Measurements from ENCODE around the gene PTPRA. TPM values are rescaled to one million over a fixed set of nuclear protein-coding genes. Genes with fewer than 3 reads are reported as not detected.

The PTPRA gene
- total and polyA plus RNA-seq, 2 of the 13 experiments (the other 11 are each of a cell fraction or from before 2014, with no cell fraction given): 47.2 to 127 TPM

DNA sequence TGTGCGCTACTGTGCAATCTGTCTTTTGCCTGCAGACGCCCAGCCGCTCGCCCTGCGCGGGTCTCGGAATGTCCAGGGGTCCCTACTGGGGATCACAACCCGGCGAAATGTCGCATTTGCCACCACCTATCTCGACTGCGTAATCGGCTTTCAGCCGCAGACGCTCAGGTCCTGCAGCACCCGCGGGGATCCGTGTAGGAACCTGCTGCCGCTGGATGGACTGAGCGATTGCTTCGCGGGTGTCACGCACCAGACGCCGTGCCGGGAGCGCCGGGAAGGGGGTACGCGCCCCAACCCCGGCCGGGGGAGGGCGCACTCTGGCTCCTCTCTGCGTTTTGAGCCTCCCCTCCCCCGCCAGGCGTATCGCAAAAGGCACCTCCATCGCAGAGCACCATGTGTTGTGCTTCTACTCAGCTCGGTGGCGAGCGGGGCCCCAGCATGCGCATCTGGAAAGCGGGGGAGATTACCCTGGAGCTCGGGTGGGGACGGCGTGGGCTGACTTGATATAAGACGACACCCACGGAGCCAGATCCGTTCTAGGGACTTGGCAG, 747 bp upstream of the PTPRA start (continued):
- TF ChIP-seq ZNF224 (CRISPR knock-in tag; IDR thresholded peaks at IDR 0.05): peak; percentile 63; the same call in 1 of the 2 replicates
- TF ChIP-seq ZKSCAN1 (IDR thresholded peaks at IDR 0.05; ENCODE audit: low read length): no peak
- peak; percentile 24; the same call in 1 of the 2 replicates for TF ChIP-seq ETV5 (CRISPR knock-in tag; IDR thresholded peaks at IDR 0.05; ENCODE audit: borderline replicate concordance)
- TF ChIP-seq THAP8 (CRISPR knock-in tag; IDR thresholded peaks at IDR 0.05; ENCODE audit: borderline replicate concordance): no peak
- TF ChIP-seq NCOA2 (CRISPR knock-in tag; IDR thresholded peaks at IDR 0.05): no peak
- no peak for TF ChIP-seq FOXO4 (CRISPR knock-in tag; conservative IDR thresholded peaks at IDR 0.05)
- TF ChIP-seq MXD4 (CRISPR knock-in tag; IDR thresholded peaks at IDR 0.05): no peak
- TF ChIP-seq BRF2 (CRISPR knock-in tag; IDR thresholded peaks at IDR 0.05): no peak
- TF ChIP-seq HCFC1 (IDR thresholded peaks at IDR 0.05; ENCODE audit: low read depth, low read length): no peak
- TF ChIP-seq KLF12 (CRISPR knock-in tag; IDR thresholded peaks at IDR 0.05; ENCODE audit: borderline replicate concordance): no peak
- peak; percentile 88 for TF ChIP-seq KDM5B (CRISPR knock-in tag; IDR thresholded peaks at IDR 0.05; ENCODE audit: borderline replicate concordance)
- no peak for TF ChIP-seq RFX5 (IDR thresholded peaks at IDR 0.05; ENCODE audit: low read depth, low read length)
- TF ChIP-seq ZBTB3 (CRISPR knock-in tag; IDR thresholded peaks at IDR 0.05; ENCODE audit: borderline replicate concordance, low read depth): no peak
- TF ChIP-seq, protein P1, sequence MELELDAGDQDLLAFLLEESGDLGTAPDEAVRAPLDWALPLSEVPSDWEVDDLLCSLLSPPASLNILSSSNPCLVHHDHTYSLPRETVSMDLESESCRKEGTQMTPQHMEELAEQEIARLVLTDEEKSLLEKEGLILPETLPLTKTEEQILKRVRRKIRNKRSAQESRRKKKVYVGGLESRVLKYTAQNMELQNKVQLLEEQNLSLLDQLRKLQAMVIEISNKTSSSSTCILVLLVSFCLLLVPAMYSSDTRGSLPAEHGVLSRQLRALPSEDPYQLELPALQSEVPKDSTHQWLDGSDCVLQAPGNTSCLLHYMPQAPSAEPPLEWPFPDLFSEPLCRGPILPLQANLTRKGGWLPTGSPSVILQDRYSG (CRISPR knock-in tag; IDR thresholded peaks at IDR 0.05): no peak; the same call in 1 of the 2 replicates
- no peak; the same call in 1 of the 2 replicates for TF ChIP-seq ZNF816 (CRISPR knock-in tag; IDR thresholded peaks at IDR 0.05; ENCODE audit: borderline replicate concordance)
- no peak for TF ChIP-seq PLSCR1 (CRISPR knock-in tag; IDR thresholded peaks at IDR 0.05; ENCODE audit: borderline replicate concordance)
- TF ChIP-seq RAD21 (CRISPR knock-in tag; IDR thresholded peaks at IDR 0.05): peak; percentile 48; the same call in 1 of the 2 replicates
- no peak for TF ChIP-seq ZNF644 (CRISPR knock-in tag; IDR thresholded peaks at IDR 0.05; ENCODE audit: low read depth)
- peak; percentile 39 for TF ChIP-seq ZNF383 (CRISPR knock-in tag; IDR thresholded peaks at IDR 0.05; ENCODE audit: borderline replicate concordance)
- TF ChIP-seq HNRNPLL (IDR thresholded peaks at IDR 0.05; ENCODE audit: low read depth, low read length, poor library complexity, severe bottlenecking): peak; percentile 80
- TF ChIP-seq NFKBIZ (CRISPR knock-in tag; IDR thresholded peaks at IDR 0.05): no peak
- TF ChIP-seq, protein P2, sequence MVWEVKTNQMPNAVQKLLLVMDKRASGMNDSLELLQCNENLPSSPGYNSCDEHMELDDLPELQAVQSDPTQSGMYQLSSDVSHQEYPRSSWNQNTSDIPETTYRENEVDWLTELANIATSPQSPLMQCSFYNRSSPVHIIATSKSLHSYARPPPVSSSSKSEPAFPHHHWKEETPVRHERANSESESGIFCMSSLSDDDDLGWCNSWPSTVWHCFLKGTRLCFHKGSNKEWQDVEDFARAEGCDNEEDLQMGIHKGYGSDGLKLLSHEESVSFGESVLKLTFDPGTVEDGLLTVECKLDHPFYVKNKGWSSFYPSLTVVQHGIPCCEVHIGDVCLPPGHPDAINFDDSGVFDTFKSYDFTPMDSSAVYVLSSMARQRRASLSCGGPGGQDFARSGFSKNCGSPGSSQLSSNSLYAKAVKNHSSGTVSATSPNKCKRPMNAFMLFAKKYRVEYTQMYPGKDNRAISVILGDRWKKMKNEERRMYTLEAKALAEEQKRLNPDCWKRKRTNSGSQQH (CRISPR knock-in tag; IDR thresholded peaks at IDR 0.05; ENCODE audit: low read depth): no peak; the same call in 1 of the 2 replicates
- TF ChIP-seq ZSCAN22 (CRISPR knock-in tag; IDR thresholded peaks at IDR 0.05): 0 out of 2 replicates have a peak, but pooled peaks have one; percentile 61
- no peak for TF ChIP-seq ZNF30 (CRISPR knock-in tag; IDR thresholded peaks at IDR 0.05)
